GM12878 (cell line): Measurements from ENCODE around the gene TMEM138. TPM values are rescaled to one million over a fixed set of nuclear protein-coding genes. Genes with fewer than 3 reads are reported as not detected.

Experiments used
- ATAC-seq: fragments of 200-7000 bp; cut with Tn5 transposase; 3 replicates; pipeline ENCODE4 v1.9.1; 2020; ENCODE audit warnings: mild to moderate bottlenecking, moderate library complexity
- BruUV-seq: library from RNA; stranded (reverse); fragments of 400-500 nt; replicated peaks from 2 replicates; lab custom pipeline; 2021; lab: Mats Ljungman, UMichigan
- CTCF ChIA-PET: fragments of 300-600 bp; sonication (Branson Sonifier 250); formaldehyde crosslinking; extraction: SDS; loops from one replicate; lab custom pipeline; 2021; ENCODE audit warnings: inconsistent platforms; lab: Yijun Ruan, JAX
- POLR2A ChIA-PET: fragments of 350-600 bp; formaldehyde crosslinking; extraction: SDS; loops from one replicate; lab custom pipeline; 2021; ENCODE audit warnings: inconsistent platforms; lab: Charles Lee
- RAD21 ChIA-PET: fragments of 300-600 bp; sonication (Branson Sonifier 250); formaldehyde crosslinking; loops from one replicate; lab custom pipeline; 2023; ENCODE audit warnings: antibody characterized with exemption; ENCODE audit not compliant: unreplicated experiment; lab: Charles Lee
- SMC1A ChIA-PET: fragments of 300-600 bp; sonication (Branson Sonifier 250); formaldehyde crosslinking; loops from one replicate; lab custom pipeline; 2023; ENCODE audit not compliant: unreplicated experiment, uncharacterized antibody; lab: Charles Lee
- DNase-seq: peaks from one replicate; pipeline ENCODE4 v3.0.0-alpha.2; 2011; ENCODE audit warnings: low read depth, low spot score
- FAIRE-seq: peaks from 3 replicates; lab custom pipeline; 2011; peaks lifted over from hg19 to GRCh38; lab: Jason Lieb, UNC
- H2AFZ ChIP-seq: 2 replicates; pipeline ENCODE4 v1.6.0; 2011; ENCODE audit warnings: low read depth, low read length, control low read depth; ENCODE audit not compliant: control insufficient read depth
- H3K27ac ChIP-seq: 2 replicates; pipeline ENCODE4 v1.5.1; 2011; ENCODE audit warnings: control low read depth; ENCODE audit not compliant: control insufficient read depth, insufficient read depth
- H3K27me3 ChIP-seq, 2 experiments: replicated peaks in 1 of 2; 2 replicates each; pipeline versions ENCODE4 v1.6.0 to v1.6.1; 2011; ENCODE audit warnings: low read length in 1 of 2; ENCODE audit not compliant: control insufficient read depth in 2 of 2, insufficient read depth in 2 of 2
- H3K36me3 ChIP-seq, 2 experiments: 2 replicates each; pipeline ENCODE4 v1.5.1; 2011; ENCODE audit warnings: low read length in 1 of 2; ENCODE audit not compliant: control insufficient read depth in 2 of 2, insufficient read depth in 2 of 2
- H3K4me1 ChIP-seq: 2 replicates; pipeline ENCODE4 v1.6.1; 2011; ENCODE audit warnings: mild to moderate bottlenecking, low read length, moderate library complexity, mixed read lengths; ENCODE audit not compliant: control insufficient read depth, insufficient read depth
- H3K4me2 ChIP-seq: 2 replicates; pipeline ENCODE4 v1.6.0; 2011; ENCODE audit warnings: control low read depth; ENCODE audit not compliant: control insufficient read depth, insufficient read depth
- H3K4me3 ChIP-seq: fragments of 200-600 bp; sonication (generic); 2 replicates; pipeline ENCODE4 v1.5.1; 2016
- H3K79me2 ChIP-seq: 2 replicates; pipeline ENCODE4 v1.6.0; 2011; ENCODE audit warnings: low read length; ENCODE audit not compliant: control insufficient read depth, insufficient read depth
- H3K9ac ChIP-seq: 2 replicates; pipeline ENCODE4 v1.8.0; 2011; ENCODE audit warnings: low read length, control low read depth, mixed read lengths; ENCODE audit not compliant: control insufficient read depth, insufficient read depth
- H3K9me3 ChIP-seq: replicated peaks from 3 replicates; pipeline ENCODE4 v1.5.1; 2011; ENCODE audit warnings: mild to moderate bottlenecking, low read length; ENCODE audit not compliant: control insufficient read depth, insufficient read depth
- H4K20me1 ChIP-seq: 2 replicates; pipeline ENCODE4 v1.6.0; 2011; ENCODE audit not compliant: control insufficient read depth, insufficient read depth
- BCL11A ChIP-seq: IDR thresholded peaks from 2 replicates; pipeline ENCODE4 v1.6.1; 2011; ENCODE audit warnings: low read depth, low read length
- BHLHE40 ChIP-seq, 2 experiments: fragments of 450-650 bp in 1 of 2; IDR thresholded peaks; 2 replicates each; pipeline ENCODE4 v1.6.1; 2011 to 2017; ENCODE audit warnings: low read depth in 2 of 2, borderline replicate concordance in 1 of 2, improper control_type of control experiment in 1 of 2, low read length in 1 of 2, mild to moderate bottlenecking in 1 of 2
- CHD4 ChIP-seq: fragments of 200-600 bp; sonication (generic); IDR thresholded peaks from 2 replicates; pipeline ENCODE4 v1.6.1; 2016; ENCODE audit warnings: mild to moderate bottlenecking
- EGR1 ChIP-seq, 2 experiments: IDR thresholded peaks; 1 replicate in 1 of 2; 2 replicates in 1 of 2; pipeline ENCODE4 v1.6.1; 2011 to 2012; ENCODE audit warnings: low read depth in 2 of 2, low read length in 2 of 2, borderline replicate concordance in 1 of 2, mild to moderate bottlenecking in 1 of 2, moderate library complexity in 1 of 2
- ETV6 ChIP-seq, 2 experiments: fragments of 450-650 bp in 1 of 2; IDR thresholded peaks in 1 of 2; conservative IDR thresholded peaks in 1 of 2; 2 replicates each; pipeline ENCODE4 v1.6.1; 2014; ENCODE audit warnings: antibody characterized with exemption in 1 of 2, borderline replicate concordance in 1 of 2, low read depth in 1 of 2, mild to moderate bottlenecking in 1 of 2, moderate library complexity in 1 of 2
- MXI1 ChIP-seq: fragments of 150-350 bp; IDR thresholded peaks from 2 replicates; pipeline ENCODE4 v1.6.1; 2011; ENCODE audit warnings: low read depth, mild to moderate bottlenecking, inconsistent platforms, low read length, improper control_type of control experiment
- PAX5 ChIP-seq: IDR thresholded peaks from 2 replicates; pipeline ENCODE4 v1.6.1; 2011; ENCODE audit warnings: low read depth, low read length, borderline replicate concordance
- POLR2A ChIP-seq: IDR thresholded peaks from 2 replicates; pipeline ENCODE4 v1.6.1; 2011; ENCODE audit warnings: low read depth, mild to moderate bottlenecking, low read length
- REST ChIP-seq: IDR thresholded peaks from 2 replicates; pipeline ENCODE4 v1.6.1; 2012; ENCODE audit warnings: mild to moderate bottlenecking, low read depth, low read length
- RUNX3 ChIP-seq: IDR thresholded peaks from 2 replicates; pipeline ENCODE4 v1.6.1; 2012; ENCODE audit warnings: low read length, inconsistent platforms
- TCF7 ChIP-seq: IDR thresholded peaks from 2 replicates; pipeline ENCODE4 v1.6.1; 2014; ENCODE audit warnings: antibody characterized with exemption, borderline replicate concordance
- YY1 ChIP-seq: IDR thresholded peaks from 2 replicates; pipeline ENCODE4 v1.6.1; 2011; ENCODE audit warnings: low read depth, mild to moderate bottlenecking, low read length
- WGBS: methylation state at CpG from one replicate; pipeline ENCODE4 v1.1.6; 2016; ENCODE audit warnings: low lambda C conversion rate; ENCODE audit not compliant: insufficient replicate concordance, insufficient coverage; ENCODE audit errors: missing lambda C conversion rate; 5-methylcytosine and 5-hydroxymethylcytosine counted together
- in situ Hi-C: fragments of 300-500 bp; cut with MboI; formaldehyde crosslinking; loops from 9 replicates; pipeline ENCODE4 v1.14.3; 2018; ENCODE audit warnings: mixed read lengths
- intact Hi-C: fragments of 100-400 bp; cut with micrococcal nuclease; formaldehyde crosslinking; loops from one replicate; pipeline ENCODE4 v1.14.2; 2022; ENCODE audit not compliant: unreplicated experiment
- polyA plus RNA-seq, 11 experiments: library from polyadenylated mRNA; depleted of rRNA in 4 of 11; unstranded in 6 of 11; stranded (reverse) in 5 of 11; fragments of >200 nt; fragmentation: Nextera tagmentation in 4 of 11; fragmentation: Illumina TruSeq in 1 of 11; extraction: Ambion mirVana in 4 of 11; extraction: Trizol in 1 of 11; gene quantifications; 1 replicate in 1 of 11; 2 replicates in 10 of 11; pipeline versions ENCODE4 v1.2.1 to v1.2.3, GENCODE V29; 2011 to 2016; ENCODE audit warnings: inconsistent platforms in 2 of 11, missing spikeins in 2 of 11, low read depth in 1 of 11
- total RNA-seq, 4 experiments: library from RNA; depleted of rRNA in 3 of 4; stranded (reverse); fragments of >200 nt in 3 of 4; fragmentation: Illumina TruSeq in 1 of 4; extraction: Trizol in 1 of 4; gene quantifications; 2 replicates each; pipeline versions ENCODE4 v1.2.1 to v1.2.3, GENCODE V29; 2013 to 2021

Gene TMEM138
- total and polyA plus RNA-seq, 10 of the 15 experiments (the other 5 are each of a cell fraction or from before 2014, with no cell fraction given), result 28.5 to 116 (median 73.4) TPM

DNA sequence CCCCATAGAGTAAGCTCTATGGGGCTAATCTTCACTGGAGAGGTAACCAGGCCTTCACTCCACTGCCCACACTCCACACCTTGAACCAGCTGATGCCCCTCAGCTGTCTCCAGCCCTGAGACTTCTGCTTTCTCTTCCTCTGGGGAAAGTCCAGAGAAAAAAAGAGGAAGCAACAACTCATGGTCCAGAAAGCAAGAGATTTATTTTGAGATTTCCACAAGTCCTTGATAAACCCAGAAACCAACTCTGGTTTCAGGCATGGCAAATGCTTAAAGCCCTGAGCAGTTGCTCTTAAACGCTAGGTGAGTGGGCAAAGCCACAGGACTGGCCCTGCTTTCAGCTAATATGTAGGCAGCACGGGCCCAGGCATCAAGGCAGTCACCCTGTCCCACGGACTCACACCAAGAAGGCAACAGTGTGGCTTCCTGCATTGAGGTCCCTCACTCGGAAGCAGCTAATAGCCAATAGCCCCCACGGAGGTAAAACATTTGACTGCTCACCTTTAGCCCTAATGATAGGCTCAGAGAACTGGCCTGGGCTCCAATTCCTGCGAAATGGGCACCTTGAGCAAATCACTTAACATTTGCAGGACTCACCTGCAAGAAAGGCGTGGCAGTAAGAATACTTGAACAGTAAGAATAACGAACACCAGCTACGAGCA is 4.8 kb upstream of the TMEM138 start (continued):
- TF ChIP-seq ETV6 (conservative IDR thresholded peaks at IDR 0.05 in 1 of 2, IDR thresholded peaks at IDR 0.05 in 1 of 2; ENCODE audit: borderline replicate concordance in 1 of 2, low read depth in 1 of 2), result peak in 1 of 2 experiments; percentile 27; a peak in 2 of 4 replicates
- TF ChIP-seq MXI1, result 0 out of 2 replicates have a peak, but pooled peaks have one; percentile 15
- TF ChIP-seq REST, result no peak
- TF ChIP-seq POLR2A, result peak; percentile 60

DNA sequence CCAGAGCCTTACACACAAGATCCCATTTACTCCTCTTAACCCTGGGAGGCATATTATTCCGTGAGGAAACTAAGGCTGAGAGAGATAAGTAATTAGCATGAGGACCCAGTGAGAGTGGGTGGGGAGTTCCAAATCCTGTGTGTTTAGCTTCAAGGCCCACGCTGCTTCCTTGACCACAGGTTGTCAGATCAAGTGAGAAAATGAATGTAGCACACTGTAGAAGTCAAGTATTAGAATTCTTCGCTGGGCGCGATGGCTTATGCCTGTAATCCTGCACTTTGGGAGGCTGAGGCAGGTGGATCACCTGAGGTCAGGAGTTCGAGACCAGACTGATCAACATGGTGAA is 4.3 kb upstream of the TMEM138 start:
- Histone ChIP-seq H4K20me1 (no peaks in the 10 kb centered on the region), H3K27ac (peak overlapping the region; percentile 92), H2AFZ (peak overlapping the region; percentile 16; the same call in 1 of the 2 replicates), H3K9me3 (no peaks in the 10 kb centered on the region), H3K4me1 (peaks cover 34% of the 10 kb centered on the region), H3K9ac (peak overlapping the region; percentile 59), H3K4me2 (peak overlapping the region; percentile 97), H3K36me3 (peaks cover 3 to 15% of the 10 kb centered on the region in 2 experiments; a peak in 3 of 4 replicates), H3K27me3 (no peaks in the 10 kb centered on the region), H3K4me3 (peak overlapping the region; percentile 54), H3K79me2 (peaks cover 44% of the 10 kb centered on the region)
- ChIA-PET CTCF (interaction anchor here (1.0 to 23.9 kb wide), 6 partner anchors 8 to 34 kb away, joined by 3 to 387 read pairs (median 8); partner anchors contain the start of gene TMEM216), SMC1A (interaction anchor here (0.8 to 12.8 kb wide), 5 partner anchors 12 to 375 kb away, joined by 3 to 243 read pairs (median 84); partner anchors contain the start of genes DDB1 and TKFC), RAD21 (interaction anchor here (1.3 to 13.0 kb wide), 5 partner anchors 11 to 297 kb away, joined by 4 to 172 read pairs (median 42); partner anchors contain the start of genes CPSF7, DDB1, SDHAF2 and TKFC), POLR2A (interaction anchor here (1.0 to 8.7 kb wide), 7 partner anchors 11 to 197 kb away, joined by 4 to 111 read pairs (median 7); partner anchors contain the start of genes DDB1, TKFC, TMEM216 and VPS37C)
- DNase-seq (no peak), ATAC-seq (no peak), FAIRE-seq (no peak)
- BruUV-seq, result no TSS peak
- 2% methylated on average over 6 of the region's 6 CpGs for WGBS
- intact Hi-C loops (loop anchor here (2.0 kb wide), 2 partner anchors 21 to 27 kb away; no protein-coding TSS in a partner anchor), in situ Hi-C loops (no loop called here)
- TF ChIP-seq TCF7 (no peak), CHD4 (0 out of 2 replicates have a peak, but pooled peaks have one; percentile 11), PAX5 (peak; percentile 29; the same call in 1 of the 2 replicates), RUNX3 (peak; percentile 79), YY1 (no peak), BCL11A (0 out of 2 replicates have a peak, but pooled peaks have one; percentile 25), BHLHE40 (IDR thresholded peaks at IDR 0.05; ENCODE audit: borderline replicate concordance in 1 of 2, low read depth in 2 of 2, low read length in 1 of 2) (peak in 1 of 2 experiments; percentile 14; a peak in 1 of 4 replicates), EGR1 (IDR thresholded peaks at IDR 0.05; ENCODE audit: borderline replicate concordance in 1 of 2, low read depth in 2 of 2, low read length in 2 of 2) (peak in 1 of 2 experiments; percentile 67; a peak in 1 of 3 replicates)
